Liver (tissue), 9 donors: ENCODE data around the gene CNTROB. TPM values are rescaled to one million over a fixed set of nuclear protein-coding genes. Genes with fewer than 3 reads are reported as not detected.

ENCODE experiments used
- DNase-seq: peaks from one replicate; pipeline ENCODE4 v3.0.0-alpha.2; 2017; ENCODE audit warnings: low spot score
- H3K27ac ChIP-seq, 2 donors: one replicate each; pipeline ENCODE4 v1.7.0; 2013; ENCODE audit warnings: inconsistent platforms in 2 of 2, low read length in 2 of 2, control low read depth in 1 of 2, low read depth in 1 of 2, mild to moderate bottlenecking in 1 of 2
- H3K27me3 ChIP-seq, 4 donors: one replicate each; pipeline versions ENCODE4 v1.6.1 to v1.7.0; 2013; ENCODE audit warnings: low read length in 3 of 4, inconsistent platforms in 1 of 4, mild to moderate bottlenecking in 1 of 4, moderate library complexity in 1 of 4; ENCODE audit not compliant: control insufficient read depth in 4 of 4, insufficient read depth in 4 of 4
- H3K36me3 ChIP-seq, 4 donors: one replicate each; pipeline versions ENCODE4 v1.6.1 to v1.7.0; 2013; ENCODE audit warnings: low read length in 3 of 4, mild to moderate bottlenecking in 3 of 4, low read depth in 1 of 4, moderate library complexity in 1 of 4; ENCODE audit not compliant: control insufficient read depth in 4 of 4, insufficient read depth in 3 of 4
- H3K4me1 ChIP-seq, 4 donors: one replicate each; pipeline versions ENCODE4 v1.6.1 to v1.7.0; 2013; ENCODE audit warnings: low read length in 3 of 4, mild to moderate bottlenecking in 3 of 4, moderate library complexity in 1 of 4; ENCODE audit not compliant: control insufficient read depth in 4 of 4, insufficient read depth in 4 of 4
- H3K4me3 ChIP-seq, 3 donors: one replicate each; pipeline versions ENCODE4 v1.6.1 to v1.7.0; 2013; ENCODE audit warnings: low read length in 3 of 3, control low read depth in 1 of 3, low read depth in 1 of 3, mild to moderate bottlenecking in 1 of 3
- H3K9ac ChIP-seq, 2 donors: one replicate each; pipeline ENCODE4 v1.7.0; 2013; ENCODE audit warnings: low read length in 2 of 2, mild to moderate bottlenecking in 2 of 2, moderate library complexity in 2 of 2, control low read depth in 1 of 2, low read depth in 1 of 2
- H3K9me3 ChIP-seq, 4 donors: one replicate each; pipeline versions ENCODE4 v1.6.1 to v1.7.0; 2013; ENCODE audit warnings: low read length in 3 of 4; ENCODE audit not compliant: control insufficient read depth in 4 of 4
- CTCF ChIP-seq: fragments of 150-350 bp; IDR thresholded peaks from 2 replicates; pipeline ENCODE4 v1.5.1; 2017; ENCODE audit warnings: improper control_type of control experiment, low read depth, low read length; ENCODE audit not compliant: missing input control
- EGR1 ChIP-seq, 2 donors: IDR thresholded peaks; 2 replicates each; pipeline ENCODE4 v1.6.1; 2016 to 2018; ENCODE audit warnings: antibody characterized with exemption in 2 of 2, low read depth in 2 of 2
- FOXA1 ChIP-seq: IDR thresholded peaks from 2 replicates; pipeline ENCODE4 v1.6.1; 2016; ENCODE audit warnings: antibody characterized with exemption
- FOXA2 ChIP-seq: IDR thresholded peaks from 2 replicates; pipeline ENCODE4 v1.6.1; 2016; ENCODE audit warnings: antibody characterized with exemption
- GABPA ChIP-seq, 2 donors: IDR thresholded peaks in 1 of 2; conservative IDR thresholded peaks in 1 of 2; 2 replicates each; pipeline ENCODE4 v1.6.1; 2016; ENCODE audit warnings: antibody characterized with exemption in 2 of 2, mild to moderate bottlenecking in 1 of 2, moderate library complexity in 1 of 2
- HNF4G ChIP-seq: IDR thresholded peaks from 2 replicates; pipeline ENCODE4 v1.6.1; 2016; ENCODE audit warnings: antibody characterized with exemption
- MAX ChIP-seq: IDR thresholded peaks from 2 replicates; pipeline ENCODE4 v1.6.1; 2016; ENCODE audit warnings: antibody characterized with exemption
- RAD21 ChIP-seq, 2 donors: IDR thresholded peaks; 2 replicates each; pipeline ENCODE4 v1.6.1; 2016; ENCODE audit warnings: antibody characterized with exemption in 2 of 2, mild to moderate bottlenecking in 2 of 2
- REST ChIP-seq: IDR thresholded peaks from 2 replicates; pipeline ENCODE4 v1.6.1; 2016; ENCODE audit warnings: antibody characterized with exemption, mild to moderate bottlenecking
- SP1 ChIP-seq: IDR thresholded peaks from 2 replicates; pipeline ENCODE4 v1.6.1; 2018; ENCODE audit warnings: antibody characterized with exemption, mild to moderate bottlenecking
- TAF1 ChIP-seq: conservative IDR thresholded peaks from 2 replicates; pipeline ENCODE4 v1.6.1; 2016; ENCODE audit warnings: antibody characterized with exemption, mild to moderate bottlenecking
- WGBS: extraction: QIAGEN DNeasy Blood & Tissue Kit; methylation state at CpG from one replicate; pipeline ENCODE4 v1.1.7; 2013; 5-methylcytosine and 5-hydroxymethylcytosine counted together
- polyA plus RNA-seq, 2 donors: library from polyadenylated mRNA; stranded (reverse) in 1 of 2; unstranded in 1 of 2; fragments of 200-250 nt in 1 of 2; fragments of >200 nt in 1 of 2; fragmentation: Nextera tagmentation in 1 of 2; extraction: Ambion mirVana in 1 of 2; gene quantifications; one replicate each; pipeline versions ENCODE4 v1.2.1 to v1.2.3, GENCODE V29; 2013 to 2015
- total RNA-seq, 2 donors: library from RNA; depleted of rRNA; stranded (reverse); fragments of >200 nt; gene quantifications; one replicate each; pipeline ENCODE4 v1.2.3, GENCODE V29; 2014
- donor health status: healthy.
- donor health status: healthy.
- donor health status: healthy.
- donor health status: healthy.
- donor health status: healthy.

The CNTROB gene
- total and polyA plus RNA-seq, 4 donors, result 2.2 to 12.0 (median 8.6) TPM

- peaks cover 9 to 67% (median 45%) of the 10 kb centered on the region in 4 donors for H3K36me3 ChIP-seq
These were observed 13.6 kb downstream of the CNTROB start for GRCh38 chr17:7945651-7946050.

GRCh38 chr17:7946441-7946840 lies 14.4 kb downstream of the CNTROB start:
- H3K9me3 ChIP-seq, result no peaks in the 10 kb centered on the region
- 76% methylated on average over 5 of the region's 5 CpGs for WGBS
- H3K4me3 ChIP-seq, result no peak overlapping the region
- no peaks in the 10 kb centered on the region for H3K4me1 ChIP-seq
- H3K36me3 ChIP-seq, result peaks cover 9 to 63% (median 44%) of the 10 kb centered on the region in 4 donors
- H3K27me3 ChIP-seq, result no peaks in the 10 kb centered on the region
- no peak overlapping the region for H3K27ac ChIP-seq
- no peak overlapping the region for H3K9ac ChIP-seq
- no peak for TF ChIP-seq TAF1
- no peak for DNase-seq

More at GRCh38 chr17:7945651-7946050, 13.6 kb downstream of the CNTROB start:
- DNase-seq, result no peak
- Histone ChIP-seq H3K4me1 (no peaks in the 10 kb centered on the region), H3K9me3 (no peaks in the 10 kb centered on the region), H3K9ac (no peak overlapping the region), H3K27me3 (no peaks in the 10 kb centered on the region), H3K4me3 (no peak overlapping the region), H3K27ac (no peak overlapping the region)
- WGBS, result 84% methylated on average over 7 of the region's 7 CpGs
- TF ChIP-seq SP1 (no peak), GABPA (IDR thresholded peaks at IDR 0.05 in 1 of 2, conservative IDR thresholded peaks at IDR 0.05 in 1 of 2) (no peak), RAD21 (IDR thresholded peaks at IDR 0.05) (no peak), HNF4G (no peak), CTCF (no peak), MAX (no peak), FOXA1 (no peak), EGR1 (IDR thresholded peaks at IDR 0.05; ENCODE audit: low read depth in 2 of 2) (no peak), FOXA2 (no peak), REST (no peak)

GRCh38 chr17:7947651-7948050 lies 15.6 kb downstream of the CNTROB start:
- no peaks in the 10 kb centered on the region for H3K4me1 ChIP-seq
- H3K4me3 ChIP-seq, result no peak overlapping the region
- WGBS, result 92% methylated on average over 5 of the region's 5 CpGs
- no peak for TF ChIP-seq CTCF
- no peak for DNase-seq
- H3K27me3 ChIP-seq, result no peaks in the 10 kb centered on the region
- no peak overlapping the region for H3K9ac ChIP-seq
- H3K27ac ChIP-seq, result no peak overlapping the region
- no peaks in the 10 kb centered on the region for H3K9me3 ChIP-seq
- peaks cover 9 to 61% (median 43%) of the 10 kb centered on the region in 4 donors for H3K36me3 ChIP-seq
